ENCODE measurements around the gene OR8D1.
A peak's percentile ranks its signal among the peaks of the same experiment; 100 is the strongest.

OR8D1 gene

GRCh38 chr11:124313849-124314248 lies at the start of gene OR8D1:
Gene OR8D1 (minus strand): TSS chr11:124313949. CDS start chr11:124310766, 3,183 bp downstream.
- FAIRE-seq (no peak), DNase-seq (ENCODE audit: extremely low spot score, insufficient read length, low read depth) (no peak)

GRCh38 chr11:124359566-124359965 lies 45.8 kb upstream of the OR8D1 start:
- FAIRE-seq (no peak), DNase-seq (ENCODE audit: extremely low spot score, insufficient read length, low read depth) (no peak)

GRCh38 chr11:124346311-124346955 lies 32.7 kb upstream of the OR8D1 start:
- no peak for FAIRE-seq
- no peak for DNase-seq (ENCODE audit: extremely low spot score, insufficient read length, low read depth)

- no peak for DNase-seq (ENCODE audit: extremely low spot score, insufficient read length, low read depth)
- FAIRE-seq = no peak
Observed at GRCh38 chr11:124344346-124344745, 30.6 kb upstream of the OR8D1 start.

- FAIRE-seq = no peak
- no peak for DNase-seq (ENCODE audit: extremely low spot score, insufficient read length, low read depth)
Observed at GRCh38 chr11:124340142-124340447, 26.3 kb upstream of the OR8D1 start.

- no peak for FAIRE-seq
- no peak for DNase-seq (ENCODE audit: extremely low spot score, insufficient read length, low read depth)
Observed at GRCh38 chr11:124339396-124340141, 25.8 kb upstream of the OR8D1 start.

GRCh38 chr11:124331873-124332272 lies 18.1 kb upstream of the OR8D1 start:
- no peak for FAIRE-seq
- no peak for DNase-seq (ENCODE audit: extremely low spot score, insufficient read length, low read depth)

GRCh38 chr11:124329787-124330478 lies 16.2 kb upstream of the OR8D1 start:
- DNase-seq (ENCODE audit: extremely low spot score, insufficient read length, low read depth) (peak; percentile 1), FAIRE-seq (peak; percentile 67)

- DNase-seq (ENCODE audit: extremely low spot score, insufficient read length, low read depth) = no peak
- FAIRE-seq = no peak
Observed at GRCh38 chr11:124327775-124328174, 14.0 kb upstream of the OR8D1 start.

- no peak for FAIRE-seq
Observed at GRCh38 chr11:124322356-124322755, 8.6 kb upstream of the OR8D1 start.

GRCh38 chr11:124320097-124320496 lies 6.3 kb upstream of the OR8D1 start, which contains the start of gene OR8D2:
Gene OR8D2 (minus strand): TSS chr11:124320197. CDS start chr11:124320197, 0 bp downstream.
- FAIRE-seq (no peak), DNase-seq (ENCODE audit: extremely low spot score, insufficient read length, low read depth) (no peak)

More at GRCh38 chr11:124322356-124322755, 8.6 kb upstream of the OR8D1 start:
- no peak for DNase-seq (ENCODE audit: extremely low spot score, insufficient read length, low read depth)

GRCh38 chr11:124315052-124315451 lies 1.3 kb upstream of the OR8D1 start:
- FAIRE-seq = no peak
- DNase-seq (ENCODE audit: extremely low spot score, insufficient read length, low read depth) = no peak

GRCh38 chr11:124313131-124313530 lies 618 bp downstream of the OR8D1 start:
- no peak for FAIRE-seq

GRCh38 chr11:124311670-124312069 lies 2.1 kb downstream of the OR8D1 start:
- no peak for FAIRE-seq
- no peak for DNase-seq (ENCODE audit: extremely low spot score, insufficient read length, low read depth)

More at GRCh38 chr11:124313131-124313530, 618 bp downstream of the OR8D1 start:
- no peak for DNase-seq (ENCODE audit: extremely low spot score, insufficient read length, low read depth)

- FAIRE-seq (no peak), DNase-seq (ENCODE audit: extremely low spot score, insufficient read length, low read depth) (no peak)
Observed at GRCh38 chr11:124311269-124311668, 2.5 kb downstream of the OR8D1 start.

GRCh38 chr11:124310721-124311120 lies 3.0 kb downstream of the OR8D1 start:
- DNase-seq (ENCODE audit: extremely low spot score, insufficient read length, low read depth) = no peak
- no peak for FAIRE-seq

- FAIRE-seq = no peak
- DNase-seq (ENCODE audit: extremely low spot score, insufficient read length, low read depth) = no peak
Observed at GRCh38 chr11:124307093-124307492, 6.7 kb downstream of the OR8D1 start.

- FAIRE-seq = no peak
- DNase-seq (ENCODE audit: extremely low spot score, insufficient read length, low read depth) = no peak
Observed at GRCh38 chr11:124302347-124303125, 11.2 kb downstream of the OR8D1 start.

- DNase-seq (ENCODE audit: extremely low spot score, insufficient read length, low read depth) = no peak
- FAIRE-seq = no peak
Observed at GRCh38 chr11:124301548-124301947, 12.2 kb downstream of the OR8D1 start.

- DNase-seq (ENCODE audit: extremely low spot score, insufficient read length, low read depth) = no peak
- FAIRE-seq = no peak
Observed at GRCh38 chr11:124297921-124298320, 15.8 kb downstream of the OR8D1 start.

All from GM18507 (cell line).